Neural cell (in vitro differentiated cells): ENCODE results near the gene HRK. TPM values are rescaled to one million over a fixed set of nuclear protein-coding genes. Genes with fewer than 3 reads are reported as not detected.

Experiments used
- H2AFZ ChIP-seq: fragments of 200-600, 300-800 bp; sonication (generic), shearing (Covaris generic); 2 replicates; pipeline ENCODE4 v1.6.0; 2014; ENCODE audit warnings: low read depth, mild to moderate bottlenecking, antibody characterized with exemption, low read length, moderate library complexity
- H3F3A ChIP-seq: fragments of 200-600 bp; shearing (Covaris generic); 2 replicates; pipeline ENCODE4 v1.6.1; 2016; ENCODE audit warnings: mild to moderate bottlenecking, moderate library complexity, mixed read lengths, antibody characterized with exemption, low read length; ENCODE audit not compliant: insufficient read depth, poor library complexity, severe bottlenecking
- H3K27ac ChIP-seq: fragments of 200-600, 300-800 bp; sonication (generic), shearing (Covaris generic); 2 replicates; pipeline ENCODE4 v1.5.1; 2014; ENCODE audit warnings: mild to moderate bottlenecking, low read length, moderate library complexity
- H3K27me3 ChIP-seq: fragments of 300-800, 200-600 bp; sonication (generic), shearing (Covaris generic); 2 replicates; pipeline ENCODE4 v1.6.0; 2014; ENCODE audit warnings: mild to moderate bottlenecking, low read depth, low read length, moderate library complexity; ENCODE audit not compliant: insufficient read depth
- H3K36me3 ChIP-seq: fragments of 300-800, 200-600 bp; sonication (generic), shearing (Covaris generic); 2 replicates; pipeline ENCODE4 v1.5.1; 2014; ENCODE audit warnings: mild to moderate bottlenecking, antibody characterized with exemption, low read length, moderate library complexity; ENCODE audit not compliant: insufficient read depth
- H3K4me2 ChIP-seq: fragments of 300-800, 200-600 bp; sonication (generic), shearing (Covaris generic); 2 replicates; pipeline ENCODE4 v1.6.0; 2014; ENCODE audit warnings: mild to moderate bottlenecking, low read length
- H3K4me3 ChIP-seq: fragments of 300-800, 200-600 bp; sonication (generic), shearing (Covaris generic); 2 replicates; pipeline ENCODE4 v1.5.1; 2014; ENCODE audit warnings: mild to moderate bottlenecking, low read length, moderate library complexity
- H3K79me2 ChIP-seq: fragments of 200-600 bp; shearing (Covaris generic); replicated peaks from 2 replicates; pipeline ENCODE4 v1.6.0; 2014; ENCODE audit warnings: mild to moderate bottlenecking, low read length, moderate library complexity; ENCODE audit not compliant: insufficient read depth
- H3K9ac ChIP-seq: fragments of 300-800, 200-600 bp; sonication (generic), shearing (Covaris generic); 2 replicates; pipeline ENCODE4 v1.6.1; 2016; ENCODE audit warnings: mild to moderate bottlenecking, low read length, mixed read lengths
- H3K9me2 ChIP-seq: fragments of 200-600 bp; shearing (Covaris generic); 2 replicates; pipeline ENCODE4 v1.6.1; 2016; ENCODE audit warnings: mild to moderate bottlenecking, low read length, mixed read lengths; ENCODE audit not compliant: insufficient read depth
- H3K9me3 ChIP-seq: fragments of 200-600, 300-800 bp; sonication (generic), shearing (Covaris generic); 2 replicates; pipeline ENCODE4 v1.6.1; 2016; ENCODE audit warnings: mild to moderate bottlenecking, mixed run types, low read length, moderate library complexity, mixed read lengths
- H4K20me1 ChIP-seq: fragments of 200-600 bp; shearing (Covaris generic); 2 replicates; pipeline ENCODE4 v1.6.1; 2016; ENCODE audit warnings: mild to moderate bottlenecking, mixed run types; ENCODE audit not compliant: insufficient read depth
- CTCF ChIP-seq: fragments of 450-650 bp; IDR thresholded peaks from 2 replicates; pipeline ENCODE4 v1.5.1; 2014; ENCODE audit warnings: antibody characterized with exemption, mild to moderate bottlenecking, moderate library complexity; ENCODE audit not compliant: poor library complexity, severe bottlenecking
- EP300 ChIP-seq: fragments of 450-650 bp; conservative IDR thresholded peaks from 2 replicates; pipeline ENCODE4 v1.6.1; 2014; ENCODE audit warnings: antibody characterized with exemption, mild to moderate bottlenecking, moderate library complexity; ENCODE audit not compliant: poor library complexity, severe bottlenecking
- EZH2 ChIP-seq: fragments of 200-600, 300-800 bp; shearing (Covaris generic), sonication (generic); IDR thresholded peaks from 2 replicates; pipeline ENCODE4 v1.6.1; 2014; ENCODE audit warnings: antibody characterized with exemption, low read length, borderline replicate concordance, mild to moderate bottlenecking; ENCODE audit not compliant: insufficient read depth, poor library complexity, severe bottlenecking
- MXI1 ChIP-seq: fragments of 450-650 bp; conservative IDR thresholded peaks from 2 replicates; pipeline ENCODE4 v1.6.1; 2014; ENCODE audit warnings: antibody characterized with exemption, mild to moderate bottlenecking; ENCODE audit not compliant: poor library complexity, severe bottlenecking
- POLR2AphosphoS5 ChIP-seq: IDR thresholded peaks from 2 replicates; pipeline ENCODE4 v1.6.1; 2012
- RAD21 ChIP-seq: fragments of 450-650 bp; conservative IDR thresholded peaks from 2 replicates; pipeline ENCODE4 v1.6.1; 2014; ENCODE audit warnings: antibody characterized with exemption, mild to moderate bottlenecking, moderate library complexity
- REST ChIP-seq: IDR thresholded peaks from 2 replicates; pipeline ENCODE4 v1.6.1; 2012; ENCODE audit warnings: borderline replicate concordance
- SMC3 ChIP-seq: fragments of 450-650 bp; conservative IDR thresholded peaks from 2 replicates; pipeline ENCODE4 v1.6.1; 2014; ENCODE audit warnings: antibody characterized with exemption, mild to moderate bottlenecking, moderate library complexity; ENCODE audit not compliant: poor library complexity
- TAF1 ChIP-seq: IDR thresholded peaks from 2 replicates; pipeline ENCODE4 v1.6.1; 2012; ENCODE audit warnings: low read depth
- polyA plus RNA-seq: library from polyadenylated mRNA; depleted of rRNA; stranded (reverse); fragments of >200 nt; gene quantifications from 2 replicates; pipeline ENCODE4 v1.2.3, GENCODE V29; 2014

The HRK gene
- polyA plus RNA-seq, 1 donor from 2014 or later = 1.4 TPM

DNA sequence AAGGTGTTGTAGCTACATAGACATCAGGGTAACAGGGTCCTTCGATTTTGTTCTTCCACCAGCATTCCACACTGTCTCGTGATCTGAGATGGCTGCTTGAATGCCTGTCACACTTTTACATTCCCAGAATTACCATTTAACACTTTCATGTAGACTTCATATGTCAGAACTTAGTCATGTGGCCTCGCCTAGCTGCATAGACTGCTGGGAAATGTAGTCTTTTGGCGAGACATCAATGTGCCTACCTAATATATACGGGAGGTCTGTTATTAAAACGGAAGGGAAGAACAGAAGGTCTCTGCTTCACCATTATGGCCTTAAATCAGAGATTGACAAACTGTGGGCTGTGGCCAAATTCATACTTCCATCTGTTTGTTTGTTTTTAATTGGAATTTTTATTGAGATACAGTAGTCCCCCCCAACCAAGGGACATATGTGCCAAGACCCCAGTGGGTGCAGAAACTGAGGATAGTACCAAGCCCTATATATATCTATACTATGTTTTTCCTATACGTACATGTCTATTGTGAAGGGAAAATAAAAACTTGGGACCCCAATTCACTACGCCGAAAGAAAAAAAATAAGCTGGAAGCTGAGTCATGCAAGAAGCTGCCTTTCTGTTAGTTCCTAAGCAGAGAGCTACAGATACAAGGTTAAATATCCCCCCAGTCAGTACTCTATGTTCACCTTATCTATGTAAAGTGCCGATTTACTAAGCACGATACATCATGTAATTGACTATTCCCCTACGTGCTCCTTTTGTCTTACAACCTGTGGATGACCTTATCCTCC is 11.3 kb upstream of the HRK start:
- Histone ChIP-seq H4K20me1 (no peaks in the 10 kb centered on the region), H3K27ac (no peak overlapping the region), H3K4me3 (no peak overlapping the region), H3K79me2 (no peaks in the 10 kb centered on the region), H3F3A (no peaks in the 10 kb centered on the region), H3K9me3 (no peaks in the 10 kb centered on the region), H3K9me2 (no peaks in the 10 kb centered on the region), H3K27me3 (no peaks in the 10 kb centered on the region), H2AFZ (no peak overlapping the region), H3K36me3 (no peaks in the 10 kb centered on the region), H3K9ac (no peak overlapping the region), H3K4me2 (no peak overlapping the region)
- no peak for TF ChIP-seq REST
- no peak for TF ChIP-seq TAF1
- no peak for TF ChIP-seq RAD21
- no peak for TF ChIP-seq POLR2AphosphoS5
- TF ChIP-seq EP300 = no peak
- TF ChIP-seq SMC3 = no peak
- TF ChIP-seq EZH2 = no peak
- TF ChIP-seq CTCF = no peak
- no peak for TF ChIP-seq MXI1

DNA sequence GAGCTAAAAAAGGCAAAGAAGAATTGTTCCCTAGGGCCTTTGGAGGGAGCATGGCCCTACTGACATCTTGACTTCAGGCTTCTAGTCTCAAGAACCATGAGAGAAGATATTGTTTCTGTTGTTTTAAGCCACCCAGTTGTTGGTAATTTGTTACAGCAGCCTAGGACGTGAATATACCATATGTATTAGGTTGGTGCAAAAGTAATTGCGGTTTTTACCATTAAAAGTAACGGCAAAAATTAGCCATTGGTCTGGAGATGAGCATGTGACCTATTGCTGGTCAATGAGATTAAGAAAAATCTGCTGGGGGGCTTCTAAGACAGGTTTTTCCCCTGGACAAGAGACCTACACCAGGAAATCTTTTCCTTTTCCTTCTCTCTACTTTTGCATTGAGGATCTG is 9.8 kb upstream of the HRK start:
- Histone ChIP-seq H3K9ac (no peak overlapping the region), H2AFZ (no peak overlapping the region), H3K9me3 (no peaks in the 10 kb centered on the region), H3K4me3 (no peak overlapping the region), H3K27me3 (no peaks in the 10 kb centered on the region), H3K27ac (no peak overlapping the region), H3K4me2 (no peak overlapping the region), H4K20me1 (no peaks in the 10 kb centered on the region), H3K36me3 (no peaks in the 10 kb centered on the region), H3K79me2 (no peaks in the 10 kb centered on the region), H3F3A (no peaks in the 10 kb centered on the region), H3K9me2 (no peaks in the 10 kb centered on the region)
- TF ChIP-seq TAF1 (no peak), SMC3 (no peak), CTCF (no peak), POLR2AphosphoS5 (no peak), EZH2 (no peak), RAD21 (no peak), EP300 (no peak), MXI1 (no peak), REST (no peak)
